Smooth muscle cell of the brain vasculature (primary cell): Measurements from ENCODE around the gene KCTD5.
A peak's percentile ranks its signal among the peaks of the same experiment; 100 is the strongest.
"Not testable (repeated sequence)": the region's sequence is repeated elsewhere in the genome, so short reads cannot be mapped to it uniquely, and the experiment has no call there.

ENCODE experiments used
- DNase-seq: peaks from one replicate; pipeline ENCODE4 v3.0.0-alpha.2; 2012; ENCODE audit warnings: low read depth, low spot score

KCTD5 gene

GRCh38 chr16:2708955-2709587 is 26.7 kb downstream of the KCTD5 start:
- no peak for DNase-seq

GRCh38 chr16:2709588-2709984 is 27.3 kb downstream of the KCTD5 start:
- DNase-seq, result no peak

- DNase-seq, result no peak
These were observed 27.8 kb downstream of the KCTD5 start for GRCh38 chr16:2710021-2710710.

GRCh38 chr16:2710711-2711231 is 28.4 kb downstream of the KCTD5 start:
- DNase-seq, result no peak

- DNase-seq, result no peak
These were observed 29.2 kb downstream of the KCTD5 start for GRCh38 chr16:2711370-2712062.

- no peak for DNase-seq
These were observed 29.7 kb downstream of the KCTD5 start for GRCh38 chr16:2712063-2712441.

- no peak for DNase-seq
These were observed 30.2 kb downstream of the KCTD5 start for GRCh38 chr16:2712546-2712945.

- no peak for DNase-seq
These were observed 31.2 kb downstream of the KCTD5 start for GRCh38 chr16:2713523-2713922.

GRCh38 chr16:2713985-2714774 is 31.9 kb downstream of the KCTD5 start:
- no peak for DNase-seq

- DNase-seq, result no peak
These were observed 32.7 kb downstream of the KCTD5 start for GRCh38 chr16:2715064-2715463.

- no peak for DNase-seq
These were observed 33.2 kb downstream of the KCTD5 start for GRCh38 chr16:2715519-2715918.

- no peak for DNase-seq
These were observed 33.9 kb downstream of the KCTD5 start for GRCh38 chr16:2715966-2716885.

- no peak for DNase-seq
These were observed 34.6 kb downstream of the KCTD5 start for GRCh38 chr16:2716948-2717347.

GRCh38 chr16:2717383-2718263 is 35.3 kb downstream of the KCTD5 start:
- no peak for DNase-seq

- DNase-seq, result no peak
These were observed 37.2 kb downstream of the KCTD5 start for GRCh38 chr16:2719328-2720063.

GRCh38 chr16:2720064-2720457 is 37.7 kb downstream of the KCTD5 start, which contains the start of gene PRSS27:
PRSS27 (minus strand) TSS chr16:2720224; CDS start chr16:2720160, 64 bp downstream.
- no peak for DNase-seq

- DNase-seq, result peak; percentile 49
These were observed 38.7 kb downstream of the KCTD5 start for GRCh38 chr16:2720719-2721633.

GRCh38 chr16:2721634-2722173 is 39.4 kb downstream of the KCTD5 start:
- not testable (repeated sequence) for DNase-seq
